ENCODE data around the gene TBCB.
"Not testable (repeated sequence)": the region's sequence is repeated elsewhere in the genome, so short reads cannot be mapped to it uniquely, and the experiment has no call there.

Gene TBCB

GRCh38 chr19:36115453-36116343 lies at the start of gene TBCB:
Gene TBCB (plus strand): TSS chr19:36115468. CDS start chr19:36115561, 93 bp downstream.
- DNase-seq = no peak

- no peak for DNase-seq
Observed at GRCh38 chr19:36067681-36068080, 47.6 kb upstream of the TBCB start.

- DNase-seq = not testable (repeated sequence)
Observed at GRCh38 chr19:36068810-36069499, 46.3 kb upstream of the TBCB start.

GRCh38 chr19:36072081-36072480 lies 43.2 kb upstream of the TBCB start:
- no peak for DNase-seq

GRCh38 chr19:36073121-36073876 lies 42.0 kb upstream of the TBCB start:
- DNase-seq = no peak

- DNase-seq = no peak
Observed at GRCh38 chr19:36079389-36079945, 35.8 kb upstream of the TBCB start.

GRCh38 chr19:36081385-36081784 lies 33.9 kb upstream of the TBCB start:
- DNase-seq = no peak

- no peak for DNase-seq
Observed at GRCh38 chr19:36081894-36082293, 33.4 kb upstream of the TBCB start.

GRCh38 chr19:36082916-36083315 lies 32.4 kb upstream of the TBCB start:
- no peak for DNase-seq

- DNase-seq = no peak
Observed at GRCh38 chr19:36084231-36085009, 30.8 kb upstream of the TBCB start.

GRCh38 chr19:36086326-36086725 lies 28.9 kb upstream of the TBCB start:
- no peak for DNase-seq

- no peak for DNase-seq
Observed at GRCh38 chr19:36089847-36090246, 25.4 kb upstream of the TBCB start.

GRCh38 chr19:36090910-36091695 lies 24.2 kb upstream of the TBCB start:
- DNase-seq = no peak

GRCh38 chr19:36092566-36092965 lies 22.7 kb upstream of the TBCB start:
- DNase-seq = no peak

GRCh38 chr19:36093146-36093662 lies 22.1 kb upstream of the TBCB start:
- DNase-seq = no peak

GRCh38 chr19:36093687-36094086 lies 21.6 kb upstream of the TBCB start:
- DNase-seq = no peak

GRCh38 chr19:36097036-36097435 lies 18.2 kb upstream of the TBCB start:
- DNase-seq = no peak

GRCh38 chr19:36099166-36099785 lies 16.0 kb upstream of the TBCB start:
- DNase-seq = no peak

GRCh38 chr19:36100476-36100875 lies 14.8 kb upstream of the TBCB start:
- no peak for DNase-seq

- no peak for DNase-seq
Observed at GRCh38 chr19:36101550-36102327, 13.5 kb upstream of the TBCB start.
